Activated T-cell treated with anti-CD3 and anti-CD28 coated beads, Interleukin-2, amount 50 U/mL, for 1 hour (primary cell): ENCODE results near the gene TRIM14.
"Not testable (repeated sequence)": the region's sequence is repeated elsewhere in the genome, so short reads cannot be mapped to it uniquely, and the experiment has no call there.

Experiments
- DNase-seq: peaks from one replicate; pipeline ENCODE4 v3.0.0-alpha.2; 2020

TRIM14 gene

GRCh38 chr9:98080326-98080725 is 38.7 kb downstream of the TRIM14 start:
- DNase-seq: no peak

DNA sequence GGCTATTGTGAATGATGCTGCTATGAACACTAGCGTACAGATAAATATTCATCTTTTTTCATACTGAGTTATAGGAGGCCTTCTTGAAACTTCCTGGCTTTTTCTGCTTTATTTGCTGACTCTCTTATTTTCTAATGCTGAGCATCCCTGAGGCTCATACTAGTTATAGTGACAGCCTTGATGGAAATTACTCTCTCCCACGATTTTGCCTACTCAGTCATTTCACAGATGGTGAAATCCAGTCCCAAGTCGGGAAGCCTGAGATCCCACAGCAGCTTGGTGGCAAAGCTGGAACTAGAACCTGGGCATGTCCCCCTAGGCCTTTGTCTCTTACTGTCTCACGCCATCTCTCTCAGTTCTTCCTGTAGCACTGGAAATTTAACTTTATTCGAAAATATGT is 40.1 kb downstream of the TRIM14 start:
- DNase-seq: no peak

DNA sequence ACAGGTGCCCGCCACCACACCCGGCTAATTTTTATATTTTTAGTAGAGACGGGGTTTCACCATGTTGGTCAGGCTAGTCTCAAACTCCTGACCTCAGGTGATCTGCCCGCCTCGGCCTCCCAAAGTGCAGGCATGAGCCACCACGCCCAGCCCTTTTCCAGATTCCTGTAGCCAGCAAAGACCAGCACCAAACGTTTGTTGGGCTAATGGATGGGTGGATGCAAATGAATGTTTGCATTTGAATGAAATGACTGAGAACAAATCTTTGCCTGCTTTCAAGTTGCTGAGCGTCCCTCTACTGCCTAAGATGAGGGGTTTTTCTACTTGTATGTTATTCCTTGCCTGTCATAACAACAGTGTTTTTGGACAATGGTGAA is 42.5 kb downstream of the TRIM14 start:
- not testable (repeated sequence) for DNase-seq

DNA sequence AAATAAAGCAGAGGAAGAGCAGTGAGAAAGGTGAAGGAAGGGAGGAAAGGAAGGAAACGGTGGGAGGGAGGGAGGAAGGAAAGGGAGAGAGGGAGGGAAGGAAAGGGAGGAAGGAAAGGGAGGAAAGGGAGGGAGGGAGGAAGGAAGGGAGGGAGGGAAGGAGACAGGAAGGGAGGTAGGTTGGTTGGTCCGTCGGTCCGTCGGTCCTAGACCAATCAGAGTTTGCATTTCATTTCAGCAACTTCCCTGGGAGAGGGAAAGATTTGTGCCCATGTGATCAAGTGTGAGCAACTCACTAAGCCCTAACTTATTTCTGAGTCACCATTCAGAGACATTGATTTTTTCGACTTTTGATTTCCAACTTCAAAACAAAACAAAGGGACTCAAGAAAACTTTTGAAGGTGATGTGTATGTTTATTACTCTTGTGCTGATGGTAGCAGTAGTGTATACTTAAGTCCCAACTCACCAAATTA is 43.7 kb downstream of the TRIM14 start:
- no peak for DNase-seq

- DNase-seq: peak; percentile 75
Measured at GRCh38 chr9:98074115-98074990, 44.7 kb downstream of the TRIM14 start.

- DNase-seq: no peak
Measured at GRCh38 chr9:98071737-98072136, 47.3 kb downstream of the TRIM14 start.

DNA sequence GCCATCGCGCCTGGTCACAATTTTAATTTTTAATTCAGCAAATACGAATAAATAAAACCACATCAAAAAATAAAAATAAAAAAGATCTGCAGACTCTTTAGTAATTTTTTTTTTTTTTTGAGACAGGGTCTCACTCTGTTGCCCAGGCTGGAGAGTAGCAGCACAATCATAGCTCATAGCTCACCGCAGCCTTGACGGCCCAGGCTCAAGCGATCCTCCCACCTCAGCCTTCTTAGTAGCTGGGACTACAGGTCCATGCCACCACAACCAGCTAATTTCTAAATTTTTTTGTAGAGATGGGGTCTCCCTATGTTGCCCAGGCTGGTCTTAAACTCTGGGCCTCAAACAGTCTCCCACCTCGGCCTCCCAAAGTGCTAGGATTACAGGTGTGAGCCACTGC is 48.3 kb downstream of the TRIM14 start:
- no peak for DNase-seq

DNA sequence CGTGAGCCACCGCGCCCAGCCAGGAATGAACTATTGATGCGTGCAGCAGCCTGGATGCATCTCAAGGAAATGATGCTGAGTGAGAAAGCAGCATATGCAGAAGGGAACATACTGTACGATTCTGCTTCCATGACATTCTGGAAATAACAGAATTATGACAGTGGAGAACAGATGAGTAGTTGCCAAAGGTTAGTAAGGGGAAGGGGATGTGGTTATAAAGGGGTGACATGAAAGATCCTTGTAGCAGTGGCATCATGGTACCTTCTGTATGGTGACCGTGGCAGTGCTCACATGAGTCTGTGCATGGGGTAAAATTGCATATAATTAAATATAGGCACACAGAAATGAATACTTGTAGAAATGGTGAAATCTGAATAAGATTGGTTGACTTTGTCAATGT is 49.5 kb downstream of the TRIM14 start:
- no peak for DNase-seq

DNA sequence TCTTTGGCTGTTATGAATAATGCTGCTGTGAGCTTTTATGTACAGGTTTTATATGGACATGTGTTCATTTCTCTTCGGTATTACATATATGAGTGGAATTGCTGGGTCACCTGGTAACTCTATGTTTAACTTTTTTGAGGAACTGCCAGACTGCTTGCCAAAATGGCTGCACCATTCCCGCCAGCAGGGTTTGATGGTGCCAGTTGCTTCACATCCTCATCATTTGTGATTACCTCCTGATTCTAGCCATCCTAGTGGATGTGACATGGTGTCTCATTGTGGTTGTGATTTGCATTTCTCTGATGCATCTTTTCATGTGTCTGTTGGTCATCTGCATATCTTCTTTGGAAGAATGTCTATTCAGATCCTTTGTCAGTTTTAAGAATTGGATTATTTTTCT is 51.8 kb downstream of the TRIM14 start:
- no peak for DNase-seq

DNA sequence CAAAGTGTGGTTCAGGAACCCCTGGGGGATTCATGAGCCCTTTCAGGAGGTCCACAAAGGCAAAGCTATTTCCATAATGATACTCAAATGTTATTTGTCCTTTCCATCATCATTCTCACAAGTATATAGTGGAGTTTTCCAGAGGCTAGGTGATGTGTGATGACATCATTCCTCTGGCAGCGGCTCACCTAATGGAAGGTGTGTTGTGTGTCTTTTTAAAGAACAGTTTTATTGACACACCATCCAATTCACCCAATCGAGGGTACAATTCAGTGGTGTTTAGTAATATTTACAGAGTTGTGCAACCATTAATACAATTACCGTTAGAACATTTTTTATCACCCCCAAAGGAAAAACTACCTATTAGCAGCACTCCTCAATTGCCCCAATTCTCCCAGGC is 52.8 kb downstream of the TRIM14 start:
- no peak for DNase-seq

- no peak for DNase-seq
Measured at GRCh38 chr9:98064623-98065392, 54.2 kb downstream of the TRIM14 start.

GRCh38 chr9:98062161-98062560 is 56.9 kb downstream of the TRIM14 start:
- no peak for DNase-seq

DNA sequence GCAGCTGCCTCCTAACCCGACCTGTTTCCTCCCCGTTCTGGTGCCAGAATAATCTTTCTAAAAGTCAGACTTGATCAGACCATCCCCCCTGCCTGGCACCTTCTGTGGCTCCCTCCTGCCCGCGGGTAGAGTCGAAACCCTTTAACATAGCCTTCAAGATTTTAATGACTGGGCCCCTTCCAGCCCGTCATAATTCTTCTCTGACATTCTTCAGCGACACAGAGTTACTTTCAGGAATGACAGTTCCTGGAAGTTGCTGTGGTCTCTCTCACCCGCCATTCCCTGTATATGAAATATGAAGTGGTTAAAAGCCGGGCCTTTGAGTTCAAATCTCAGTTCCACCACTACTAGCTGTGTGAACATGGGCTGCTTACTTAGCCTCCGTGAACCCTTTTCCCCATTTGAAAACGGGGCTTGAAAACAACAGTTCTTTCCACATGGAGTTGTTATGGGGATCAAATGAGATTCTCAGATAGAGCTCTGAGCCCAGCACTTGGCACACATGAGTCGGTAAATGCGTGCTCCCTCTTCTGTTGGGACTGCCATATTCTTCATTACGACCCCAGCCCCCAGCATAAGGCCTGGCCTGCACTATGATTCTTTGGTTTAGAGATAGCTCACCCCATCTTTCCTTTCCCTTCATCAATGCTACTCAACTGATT is 61.8 kb downstream of the TRIM14 start:
- no peak for DNase-seq

DNA sequence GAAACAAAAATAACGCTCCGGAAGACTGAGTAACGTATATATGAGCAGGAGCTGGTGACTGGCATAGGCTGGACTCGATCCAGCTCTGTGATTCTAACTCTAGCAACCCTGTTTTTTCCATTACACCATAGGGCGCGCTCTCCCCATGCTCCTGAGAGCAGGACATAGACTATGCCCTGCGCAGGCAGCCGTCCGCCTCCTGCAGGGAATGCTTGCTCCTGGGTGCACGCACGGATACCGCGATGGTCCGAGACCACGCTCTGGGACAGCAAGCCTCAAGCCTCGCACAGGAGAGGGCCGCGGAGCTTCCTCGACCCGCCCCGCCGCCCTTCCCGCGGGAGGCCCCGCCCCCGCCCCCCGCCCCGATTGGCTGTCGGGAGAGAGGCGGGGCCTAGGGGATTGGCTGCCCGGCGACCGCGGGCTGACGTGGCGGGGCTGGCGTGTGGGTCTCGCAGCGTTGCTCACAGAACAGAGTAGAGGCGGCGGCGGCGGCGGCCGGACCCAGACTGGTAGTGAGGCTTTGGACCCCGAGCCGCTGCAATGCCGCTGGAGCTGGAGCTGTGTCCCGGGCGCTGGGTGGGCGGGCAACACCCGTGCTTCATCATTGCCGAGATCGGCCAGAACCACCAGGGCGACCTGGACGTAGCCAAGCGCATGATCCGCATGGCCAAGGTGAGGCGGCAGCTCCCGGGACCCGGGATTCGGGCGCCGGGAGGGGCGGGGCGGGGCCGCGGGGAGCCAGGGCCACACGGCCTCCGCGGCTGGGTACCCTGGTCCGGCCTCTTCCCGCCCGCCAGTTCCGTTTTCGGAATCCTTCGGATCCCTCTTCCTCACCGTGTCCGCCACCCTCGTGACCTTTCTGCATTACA is 62.5 kb downstream of the TRIM14 start, which contains the start of gene NANS:
Gene NANS, plus strand, starts transcription at position 464 of the 869 bp plus-strand sequence. Its CDS starts 77 bp downstream, at position 541.
- DNase-seq: peak; percentile 91

- no peak for DNase-seq
Measured at GRCh38 chr9:98054376-98054951, 64.6 kb downstream of the TRIM14 start.

DNA sequence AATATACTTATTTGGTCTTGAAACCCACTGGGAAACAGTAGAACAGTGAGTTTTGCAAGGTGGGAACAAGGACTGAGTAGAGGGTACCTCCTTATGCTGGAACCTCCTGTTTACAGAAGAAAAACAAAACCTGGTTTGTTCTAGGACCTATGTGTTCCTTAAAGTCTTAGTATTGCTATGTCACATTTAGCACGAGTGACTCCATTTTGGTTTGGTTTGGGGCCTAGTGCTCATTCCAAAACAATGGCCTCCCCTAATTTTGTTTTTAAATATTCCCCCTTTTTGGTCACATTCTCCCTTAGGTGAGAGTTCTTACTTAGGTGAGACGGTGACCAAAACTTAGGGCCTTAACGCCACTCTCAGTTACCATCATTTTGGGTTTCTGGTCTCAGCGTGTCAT is 68.7 kb downstream of the TRIM14 start:
- no peak for DNase-seq

- DNase-seq: no peak
Measured at GRCh38 chr9:98049288-98050072, 69.5 kb downstream of the TRIM14 start.

DNA sequence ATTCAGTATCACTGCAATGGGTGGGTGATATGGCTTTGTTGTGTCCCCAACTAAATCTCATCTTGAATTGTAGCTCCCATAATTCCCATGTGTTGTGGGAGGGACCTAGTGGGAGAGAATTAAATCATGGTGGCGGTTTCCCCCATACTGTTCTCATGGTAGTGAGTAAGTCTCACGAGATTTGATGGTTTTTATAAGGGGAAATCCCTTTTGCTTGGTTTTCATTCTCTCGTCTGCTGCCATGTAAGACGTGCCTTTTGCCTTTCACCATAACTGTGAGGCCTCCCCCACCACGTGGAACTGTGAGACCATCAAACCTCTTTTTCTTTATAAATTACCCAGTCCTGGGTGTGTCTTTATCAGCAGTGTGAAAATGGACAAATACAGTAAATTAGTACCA is 72.0 kb downstream of the TRIM14 start:
- no peak for DNase-seq

DNA sequence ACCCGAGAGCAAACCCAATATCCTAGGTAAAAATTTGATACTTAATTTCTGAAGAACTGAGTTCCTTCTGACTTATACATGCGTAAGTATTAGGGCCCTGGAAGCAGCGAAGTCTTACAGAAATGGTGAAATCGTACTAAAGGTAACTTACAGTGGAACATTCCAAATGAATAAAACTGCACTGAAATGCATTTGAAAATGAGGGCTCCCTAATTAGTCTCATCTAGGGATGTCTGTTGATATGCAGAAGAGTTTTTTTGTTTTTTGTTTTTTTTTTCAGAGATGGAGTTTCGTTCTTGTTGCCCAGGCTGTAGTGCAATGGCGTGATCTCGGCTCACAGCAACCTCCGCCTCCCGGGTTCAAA is 72.9 kb downstream of the TRIM14 start:
- no peak for DNase-seq

DNA sequence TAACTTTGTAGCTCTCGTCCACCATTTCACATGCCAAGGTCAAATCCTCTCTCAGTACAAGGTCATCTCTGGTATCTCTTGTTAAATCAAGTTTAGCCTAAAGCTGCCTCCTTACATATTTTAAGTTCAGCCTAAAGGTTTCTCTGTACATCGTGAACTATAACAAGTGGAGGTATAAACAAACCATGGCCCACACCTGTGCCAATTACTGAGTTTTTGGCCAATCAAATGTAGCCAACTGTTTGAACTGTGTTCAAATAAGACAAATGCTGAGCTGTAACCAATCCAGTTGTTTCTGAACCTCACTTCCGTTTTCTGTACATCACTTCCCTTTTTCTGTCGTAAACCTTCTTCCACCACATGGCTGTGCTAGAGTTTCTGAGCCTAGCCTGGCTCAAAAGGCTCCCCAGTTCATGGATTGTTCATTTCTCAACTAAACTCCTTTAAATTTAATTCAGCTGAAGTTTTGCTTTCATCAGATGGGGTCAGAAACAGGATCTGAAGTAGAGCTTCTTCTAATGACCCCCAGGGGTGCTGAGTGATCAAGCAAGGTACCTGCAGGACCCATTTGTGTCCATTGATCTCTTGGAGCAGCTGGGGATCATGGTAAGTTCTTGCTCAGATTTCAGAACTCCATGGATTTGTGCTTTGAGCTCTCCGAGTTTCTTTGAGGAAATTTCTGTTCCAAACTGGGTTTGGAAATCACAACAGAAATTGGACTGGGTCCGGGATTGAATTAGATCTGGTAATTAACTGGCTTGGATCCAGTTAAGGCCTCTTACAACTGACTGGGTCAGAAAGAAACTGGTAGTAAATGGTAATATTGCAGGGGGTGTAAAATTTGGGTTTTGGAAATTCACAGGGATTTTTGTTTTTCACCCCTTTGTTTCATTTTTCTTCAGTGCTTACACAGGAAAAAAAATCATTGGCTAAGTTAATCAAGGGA is 73.5 kb downstream of the TRIM14 start:
- no peak for DNase-seq
